Heart right ventricle (tissue), 16 donors: Measurements from ENCODE around the gene LDLRAD4. TPM values are rescaled to one million over a fixed set of nuclear protein-coding genes. Genes with fewer than 3 reads are reported as not detected.

Experiments
- ATAC-seq, 8 donors: fragments of 200-7000 bp; cut with Tn5 transposase; one replicate each; pipeline ENCODE4 v1.9.1; 2020; ENCODE audit warnings: mild to moderate bottlenecking in 8 of 8, moderate library complexity in 8 of 8, moderate number of reproducible peaks in 1 of 8
- DNase-seq, 2 donors: peaks; one replicate each; pipeline ENCODE4 v3.0.0-alpha.2; 2020
- H3K27ac ChIP-seq, 10 donors: fragments of 200-600 bp; sonication (generic) in 2 of 10; one replicate each; pipeline versions ENCODE4 v1.5.0 to v1.8.0; 2020 to 2022; ENCODE audit warnings: mild to moderate bottlenecking in 3 of 10
- H3K27me3 ChIP-seq, 7 donors: fragments of 200-600 bp; one replicate each; pipeline ENCODE4 v1.8.0; 2021 to 2022; ENCODE audit warnings: mild to moderate bottlenecking in 2 of 7
- H3K36me3 ChIP-seq, 9 donors: fragments of 200-600 bp; sonication (generic) in 1 of 9; one replicate each; pipeline versions ENCODE4 v1.5.0 to v1.8.0; 2020 to 2022; ENCODE audit warnings: mild to moderate bottlenecking in 2 of 9
- H3K4me1 ChIP-seq, 9 donors: fragments of 200-600 bp; sonication (generic) in 1 of 9; one replicate each; pipeline versions ENCODE4 v1.5.0 to v1.8.0; 2020 to 2022; ENCODE audit warnings: mild to moderate bottlenecking in 4 of 9
- H3K4me3 ChIP-seq, 10 donors: fragments of 200-600 bp; sonication (generic) in 2 of 10; one replicate each; pipeline versions ENCODE4 v1.5.0 to v1.8.0; 2020 to 2022; ENCODE audit warnings: mild to moderate bottlenecking in 7 of 10, moderate library complexity in 2 of 10
- H3K9me3 ChIP-seq, 11 donors: fragments of 200-600 bp in 10 of 11; sonication (generic) in 2 of 11; one replicate each; pipeline versions ENCODE4 v1.5.0 to v1.8.0; 2013 to 2022; ENCODE audit warnings: mild to moderate bottlenecking in 2 of 11, control low read depth in 1 of 11, moderate library complexity in 1 of 11
- CTCF ChIP-seq, 9 donors: fragments of 200-600 bp; sonication (generic) in 2 of 9; IDR thresholded peaks; one replicate each; pipeline versions ENCODE4 v1.5.0 to v1.8.0; 2021 to 2022; ENCODE audit warnings: antibody characterized with exemption in 9 of 9, mild to moderate bottlenecking in 5 of 9, moderate library complexity in 1 of 9
- WGBS, 2 donors: extraction: QIAGEN DNeasy Blood & Tissue Kit; methylation state at CpG; one replicate each; pipeline ENCODE4 v1.1.7; 2013; ENCODE audit warnings: inconsistent platforms in 1 of 2; 5-methylcytosine and 5-hydroxymethylcytosine counted together
- intact Hi-C, 10 donors: fragments of 100-400 bp; cut with DNase I; formaldehyde crosslinking; loops; one replicate each; pipeline versions ENCODE4 v1.11.1 to v1.14.2; 2022
- polyA plus RNA-seq, 2 donors: library from polyadenylated mRNA; stranded (reverse); fragments of 200-250 nt; gene quantifications; one replicate each; pipeline ENCODE4 v1.2.3, GENCODE V29; 2013
- total RNA-seq, 10 donors: library from RNA; stranded (reverse); fragmentation: NEBNext Ultra II Directional in 3 of 10; extraction: Animal tissue kit (Norgen Biotek cat#: 25700) in 3 of 10; gene quantifications; one replicate each; pipeline versions ENCODE4 v1.2.1 to v1.2.4, GENCODE V29; 2021 to 2023
- donor health status: Arrhythmogenic right ventricular cardiomyopathy.
- donor health status: ischemic (EF 13 %, LVEDD 7.1; RV severe dilation, severe dysfunction).
- donor health status: healthy with polysubstance abuse.
- donor health status: DM: no; HTN: yes; CAD: no.
- donor health status: DM: no; HTN: no; CAD: no.
- donor health status: ischemic (EF 25% LVEDD 6.9; RV normal size, moderate dysfunction).
- donor health status: ischemic (EF 25% LVEDD 5.7; RV mildly dilated, moderate dysfunction).
- donor health status: healthy.
- donor health status: DM: yes; HTN: yes; CAD: no.
- donor health status: Ischemic cardiomyopathy.
- donor health status: ischemic (EF 35%, LVEDD 5.7; RV mildly dilated, moderate dysfunction).
- donor health status: nonischemic (EF 11% LVEDD 7.7; RV severe dilation, severe dysfunction).
- donor health status: DM: yes; HTN: yes; CAD: no.
- donor health status: PGD.
- donor health status: ischemic (EF 29% LVEDD 5.4; RV normal size, mild dysfunction).
- donor health status: nonischemic (EF 23%, LVEDD 6.1; RV moderate dilation, normal function).

Gene LDLRAD4
- total and polyA plus RNA-seq, 12 donors: 5.4 to 74.6 (median 34.6) TPM

DNA sequence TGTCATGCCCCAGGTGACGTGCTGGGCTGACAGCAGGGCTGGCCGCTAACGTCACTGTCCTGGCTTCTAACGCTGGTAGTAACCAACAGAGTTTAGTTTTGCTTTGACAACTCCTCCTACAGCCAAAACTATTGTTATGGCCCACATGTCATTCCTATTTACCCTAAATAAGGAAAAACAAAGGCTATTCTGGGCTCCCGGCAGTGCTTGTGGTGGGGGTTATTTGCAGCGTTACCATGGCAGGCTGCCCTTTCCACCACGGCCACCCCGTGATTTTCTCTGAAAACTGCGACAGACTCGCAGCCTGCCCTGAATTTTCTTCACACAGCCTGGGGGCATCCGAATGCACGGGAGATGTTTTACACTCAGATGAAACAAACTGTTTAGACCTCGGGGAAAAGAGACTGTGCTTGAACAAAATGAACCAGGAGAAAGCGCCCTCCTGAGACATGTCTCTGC, 392.6 kb downstream of the LDLRAD4 start:
- peaks cover 17 to 72% (median 55%) of the 10 kb centered on the region in 9 donors for H3K4me1 ChIP-seq
- peak overlapping the region; percentile 68 to 88 (median 84) for H3K27ac ChIP-seq
- no peaks in the 10 kb centered on the region for H3K36me3 ChIP-seq
- intact Hi-C loops: loop anchor here in 6 of 10 donors (1.0 to 10.0 kb wide), 8 partner anchors 26 to 394 kb away; partner anchors contain the start of gene LDLRAD4 (in 3 of the 6)
- 4 to 6% methylated on average over 14 of the region's 14 CpGs for WGBS, 2 donors
- H3K9me3 ChIP-seq: no peaks in the 10 kb centered on the region
- no peaks in the 10 kb centered on the region for H3K27me3 ChIP-seq
- TF ChIP-seq CTCF (IDR thresholded peaks at IDR 0.05): peak in 1 of 9 donors; percentile 10
- ATAC-seq (peak; percentile 62 to 87 (median 82)), DNase-seq (peak; percentile 66 to 80)
- peak overlapping the region in 9 of 10 donors; percentile 17 to 54 (median 44) for H3K4me3 ChIP-seq

DNA sequence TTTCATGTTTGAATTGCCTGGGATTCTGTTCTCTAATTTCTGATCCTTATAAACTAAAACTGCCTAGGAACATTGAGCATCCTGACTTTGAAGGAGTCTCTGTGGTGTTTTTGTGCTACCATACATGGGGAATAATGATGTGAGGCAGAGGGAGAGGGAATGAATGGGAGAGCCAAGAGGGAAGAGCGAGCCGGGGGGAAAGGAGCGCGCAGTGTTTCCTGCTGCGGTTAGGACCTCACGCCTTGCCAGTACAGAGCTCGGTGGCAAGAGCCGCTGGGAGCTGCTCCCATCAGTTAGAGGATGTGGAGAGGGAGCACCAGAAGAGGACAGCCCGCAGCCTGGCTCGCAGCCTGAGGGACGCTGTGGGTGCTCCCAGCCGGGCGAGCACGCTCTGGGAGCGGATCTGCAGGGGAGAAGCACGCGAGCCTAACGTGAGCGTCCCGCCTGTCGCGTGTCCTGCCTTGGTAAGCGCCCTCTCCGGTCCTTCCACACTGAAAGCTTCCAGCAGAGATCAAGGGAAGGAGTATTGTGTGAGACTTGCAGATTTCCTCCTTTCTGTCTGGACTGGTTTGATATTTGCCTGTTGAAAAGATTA, 393.1 kb downstream of the LDLRAD4 start:
- Histone ChIP-seq H3K36me3 (no peaks in the 10 kb centered on the region), H3K4me3 (peak overlapping the region in 9 of 10 donors; percentile 17 to 54 (median 44)), H3K4me1 (peaks cover 17 to 75% (median 55%) of the 10 kb centered on the region in 9 donors), H3K9me3 (no peaks in the 10 kb centered on the region), H3K27me3 (no peaks in the 10 kb centered on the region), H3K27ac (peak overlapping the region; percentile 68 to 88 (median 84))
- DNase-seq (peak; percentile 64 to 77), ATAC-seq (peak; percentile 67 to 90 (median 74))
- TF ChIP-seq CTCF (IDR thresholded peaks at IDR 0.05): no peak
- intact Hi-C loops: loop anchor here in 6 of 10 donors (1.0 to 10.0 kb wide), 8 partner anchors 27 to 394 kb away; partner anchors contain the start of gene LDLRAD4 (in 3 of the 6)
- WGBS, 2 donors: 0 to 4% methylated on average over 24 of the region's 24 CpGs

DNA sequence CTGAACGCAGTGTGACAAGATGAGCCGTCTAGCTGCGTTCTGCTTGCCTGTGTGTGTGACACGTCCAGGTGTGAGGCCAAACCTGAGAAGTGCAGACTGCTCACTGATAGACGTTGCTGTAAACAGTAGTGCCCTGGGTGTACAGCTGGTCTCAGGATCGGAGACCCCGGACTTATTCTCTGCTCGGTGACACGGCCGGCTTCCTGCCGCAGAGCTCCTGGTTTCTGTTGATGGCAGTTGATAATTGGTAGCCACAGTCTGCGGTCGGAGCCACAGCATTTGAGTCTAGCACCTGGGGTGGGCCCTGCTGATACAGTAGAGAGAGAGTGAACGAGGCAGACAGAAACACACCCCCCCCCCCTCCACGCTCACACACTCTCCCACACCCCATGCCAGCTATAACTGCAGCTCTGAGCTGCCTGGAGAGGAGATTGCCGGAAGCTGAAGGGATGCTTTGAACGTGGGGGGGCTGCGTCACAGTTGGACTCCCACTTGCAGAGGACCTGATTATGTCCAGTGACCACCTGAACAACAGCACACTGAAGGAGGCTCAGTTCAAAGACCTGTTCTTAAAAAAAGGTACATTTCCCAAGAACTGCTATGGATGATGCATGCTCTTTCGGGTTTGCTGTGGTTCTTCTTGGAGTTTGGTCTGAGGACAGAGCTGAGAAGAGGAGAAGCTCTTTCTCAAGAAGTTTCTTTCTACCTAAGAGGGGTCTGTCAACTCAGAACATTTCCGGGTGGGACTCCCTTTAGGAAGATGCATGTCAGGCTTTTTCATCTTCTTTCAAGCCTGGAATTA, 393.8 kb downstream of the LDLRAD4 start:
- H3K27me3 ChIP-seq: no peaks in the 10 kb centered on the region
- ATAC-seq (peak in 6 of 8 donors; percentile 1 to 35 (median 6)), DNase-seq (no peak)
- 29 to 35% methylated on average over 20 of the region's 20 CpGs for WGBS, 2 donors
- peak overlapping the region; percentile 68 to 88 (median 84) for H3K27ac ChIP-seq
- no peak for TF ChIP-seq CTCF (IDR thresholded peaks at IDR 0.05)
- no peaks in the 10 kb centered on the region for H3K9me3 ChIP-seq
- H3K4me3 ChIP-seq: peak overlapping the region in 9 of 10 donors; percentile 17 to 54 (median 44)
- intact Hi-C loops: loop anchor here in 6 of 10 donors (5.0 to 10.0 kb wide), 5 partner anchors 45 to 395 kb away; partner anchors contain the start of gene LDLRAD4 (in 3 of the 6)
- peaks cover 17 to 75% (median 55%) of the 10 kb centered on the region in 9 donors for H3K4me1 ChIP-seq
- H3K36me3 ChIP-seq: no peaks in the 10 kb centered on the region

DNA sequence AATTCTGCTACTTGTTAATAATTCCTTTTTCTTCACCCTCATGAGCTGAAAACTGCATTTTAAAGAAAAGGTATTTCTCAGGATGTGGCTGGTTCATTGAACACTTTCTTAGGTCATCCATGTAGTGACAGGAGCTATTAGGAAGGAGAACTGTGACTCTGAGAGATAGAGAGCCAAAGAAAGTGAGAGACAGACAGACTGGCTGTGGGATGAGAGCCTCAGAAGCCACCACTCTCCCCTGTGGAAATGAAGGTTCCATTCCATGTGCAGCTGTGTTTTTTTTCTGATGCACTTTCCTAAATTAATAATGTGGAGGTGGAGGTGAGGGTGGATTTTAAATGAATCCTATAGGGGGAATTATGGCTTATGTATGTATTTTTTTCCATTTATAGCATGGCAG, 394.5 kb downstream of the LDLRAD4 start:
- Histone ChIP-seq H3K4me3 (peak overlapping the region in 2 of 10 donors; percentile 42 to 47), H3K36me3 (no peaks in the 10 kb centered on the region), H3K27ac (peak overlapping the region in 1 of 10 donors; percentile 86), H3K4me1 (peaks cover 17 to 75% (median 55%) of the 10 kb centered on the region in 9 donors), H3K27me3 (no peaks in the 10 kb centered on the region), H3K9me3 (no peaks in the 10 kb centered on the region)
- DNase-seq: no peak
- TF ChIP-seq CTCF (IDR thresholded peaks at IDR 0.05): no peak
- no peak for ATAC-seq
- intact Hi-C loops: loop anchor here in 6 of 10 donors (5.0 to 10.0 kb wide), 5 partner anchors 46 to 396 kb away; partner anchors contain the start of gene LDLRAD4 (in 3 of the 6)
